Stimulated activated CD4-positive, alpha-beta T cell treated with anti-CD3 and anti-CD28 coated beads, Interleukin-2, amount 100 ng/mL, for 4 hours (primary cell): ENCODE data around the gene GPR27.

Experiments used
- DNase-seq: peaks from one replicate; pipeline ENCODE4 v3.0.0-alpha.2; 2020; ENCODE audit warnings: low read depth

Gene GPR27

GRCh38 chr3:71785532-71786216 is 32.0 kb downstream of the GPR27 start:
- DNase-seq, result no peak

- no peak for DNase-seq
Measured at GRCh38 chr3:71786217-71786549, 32.5 kb downstream of the GPR27 start.

GRCh38 chr3:71786551-71786950 is 32.9 kb downstream of the GPR27 start:
- DNase-seq, result no peak

- DNase-seq, result no peak
Measured at GRCh38 chr3:71787851-71788405, 34.3 kb downstream of the GPR27 start.

GRCh38 chr3:71789922-71790321 is 36.3 kb downstream of the GPR27 start:
- no peak for DNase-seq

GRCh38 chr3:71791634-71792033 is 38.0 kb downstream of the GPR27 start:
- no peak for DNase-seq

GRCh38 chr3:71796290-71796689 is 42.6 kb downstream of the GPR27 start:
- DNase-seq, result no peak

GRCh38 chr3:71797455-71797854 is 43.8 kb downstream of the GPR27 start:
- DNase-seq, result no peak

GRCh38 chr3:71800023-71800422 is 46.4 kb downstream of the GPR27 start:
- DNase-seq, result no peak

GRCh38 chr3:71801986-71802385 is 48.3 kb downstream of the GPR27 start:
- no peak for DNase-seq

- DNase-seq, result no peak
Measured at GRCh38 chr3:71803248-71803647, 49.6 kb downstream of the GPR27 start.

GRCh38 chr3:71805199-71805598 is 51.5 kb downstream of the GPR27 start:
- no peak for DNase-seq

- DNase-seq, result no peak
Measured at GRCh38 chr3:71805691-71806090, 52.0 kb downstream of the GPR27 start.
